HG02973 (cell line): ENCODE results near the gene CIRBP.
"Not testable (repeated sequence)": the region's sequence is repeated elsewhere in the genome, so short reads cannot be mapped to it uniquely, and the experiment has no call there.

Experiments used
- ATAC-seq: cut with Tn5 transposase; IDR thresholded peaks from one replicate; pipeline ENCODE4 v1.9.1; 2021; ENCODE audit warnings: moderate library complexity; ENCODE audit not compliant: unreplicated experiment

CIRBP gene

GRCh38 chr19:1243768-1244692 lies 25.1 kb upstream of the CIRBP start:
- no peak for ATAC-seq

- ATAC-seq = no peak
These were observed 24.3 kb upstream of the CIRBP start for GRCh38 chr19:1244693-1245451.

- no peak for ATAC-seq
These were observed 23.5 kb upstream of the CIRBP start for GRCh38 chr19:1245494-1246264.

- ATAC-seq = not testable (repeated sequence)
These were observed 22.7 kb upstream of the CIRBP start for GRCh38 chr19:1246265-1247087.

- ATAC-seq = no peak
These were observed 21.4 kb upstream of the CIRBP start for GRCh38 chr19:1247748-1248138.

- ATAC-seq = peak; percentile 6
These were observed 20.9 kb upstream of the CIRBP start, which contains the start of gene MIDN for GRCh38 chr19:1248139-1248785. MIDN (plus strand) TSS chr19:1248583; CDS start chr19:1250297, 1,714 bp downstream.

GRCh38 chr19:1248786-1249297 lies 20.3 kb upstream of the CIRBP start:
- ATAC-seq = peak; percentile 24

- ATAC-seq = peak; percentile 42
These were observed 19.7 kb upstream of the CIRBP start for GRCh38 chr19:1249298-1249989.

- no peak for ATAC-seq
These were observed 19.1 kb upstream of the CIRBP start for GRCh38 chr19:1249990-1250436.

GRCh38 chr19:1250437-1251260 lies 18.5 kb upstream of the CIRBP start:
- no peak for ATAC-seq

GRCh38 chr19:1251330-1252220 lies 17.6 kb upstream of the CIRBP start:
- ATAC-seq = no peak

GRCh38 chr19:1252221-1252820 lies 16.8 kb upstream of the CIRBP start:
- ATAC-seq = no peak

- no peak for ATAC-seq
These were observed 16.2 kb upstream of the CIRBP start for GRCh38 chr19:1252821-1253513.

GRCh38 chr19:1253514-1254080 lies 15.5 kb upstream of the CIRBP start:
- no peak for ATAC-seq

GRCh38 chr19:1254081-1254527 lies 15.0 kb upstream of the CIRBP start:
- ATAC-seq = no peak
